Measurements from ENCODE around the gene VAMP7. TPM values are rescaled to one million over a fixed set of nuclear protein-coding genes. Genes with fewer than 3 reads are reported as not detected.
"Not testable (repeated sequence)": the region's sequence is repeated elsewhere in the genome, so short reads cannot be mapped to it uniquely, and the experiment has no call there.

Gene VAMP7
- total RNA-seq, result 48.6 TPM

- peak within 1 kb of the TSS; percentile 59 for H3K4me3 ChIP-seq (ENCODE audit: low read length)
Measured at GRCh38 chrX:155881158-155881993, at the start of gene VAMP7. TSS of gene VAMP7 (plus strand) at chrX:155881345. CDS start at chrX:155889467, 8,122 bp downstream.

GRCh38 chrX:155841232-155841631, 39.9 kb upstream of the VAMP7 start:
- H3K27me3 ChIP-seq (ENCODE audit: insufficient read depth, low read length), result no peaks in the 10 kb centered on the region

More at GRCh38 chrX:155881158-155881993, at the start of gene VAMP7:
- Histone ChIP-seq H3K9me3 (ENCODE audit: low read depth, low read length) (no peaks in the 10 kb centered on the region), H3K27me3 (ENCODE audit: insufficient read depth, low read length) (no peaks in the 10 kb centered on the region), H3K4me1 (ENCODE audit: insufficient read depth, low read length) (peaks cover 6% of the 10 kb centered on the region)

GRCh38 chrX:155851786-155852185, 29.4 kb upstream of the VAMP7 start:
- H3K27me3 ChIP-seq (ENCODE audit: insufficient read depth, low read length); H3K4me1 ChIP-seq (ENCODE audit: insufficient read depth, low read length); H3K9me3 ChIP-seq (ENCODE audit: low read depth, low read length); H3K4me3 ChIP-seq (ENCODE audit: low read length): not testable (repeated sequence)

More at GRCh38 chrX:155841232-155841631, 39.9 kb upstream of the VAMP7 start:
- Histone ChIP-seq H3K9me3 (ENCODE audit: low read depth, low read length) (no peaks in the 10 kb centered on the region), H3K4me3 (ENCODE audit: low read length) (no peak overlapping the region), H3K4me1 (ENCODE audit: insufficient read depth, low read length) (peaks cover 3% of the 10 kb centered on the region)

GRCh38 chrX:155857561-155857960, 23.6 kb upstream of the VAMP7 start:
- Histone ChIP-seq H3K9me3 (ENCODE audit: low read depth, low read length) (no peaks in the 10 kb centered on the region), H3K4me3 (ENCODE audit: low read length) (no peak overlapping the region), H3K27me3 (ENCODE audit: insufficient read depth, low read length) (no peaks in the 10 kb centered on the region), H3K4me1 (ENCODE audit: insufficient read depth, low read length) (no peaks in the 10 kb centered on the region)

- Histone ChIP-seq H3K4me3 (ENCODE audit: low read length) (no peak overlapping the region), H3K9me3 (ENCODE audit: low read depth, low read length) (peaks cover 12% of the 10 kb centered on the region), H3K4me1 (ENCODE audit: insufficient read depth, low read length) (no peaks in the 10 kb centered on the region), H3K27me3 (ENCODE audit: insufficient read depth, low read length) (no peaks in the 10 kb centered on the region)
Measured at GRCh38 chrX:155864655-155865054, 16.5 kb upstream of the VAMP7 start.

GRCh38 chrX:155865193-155865592, 16.0 kb upstream of the VAMP7 start:
- Histone ChIP-seq H3K9me3 (ENCODE audit: low read depth, low read length) (peaks cover 12% of the 10 kb centered on the region), H3K4me3 (ENCODE audit: low read length) (no peak overlapping the region), H3K4me1 (ENCODE audit: insufficient read depth, low read length) (no peaks in the 10 kb centered on the region), H3K27me3 (ENCODE audit: insufficient read depth, low read length) (no peaks in the 10 kb centered on the region)

- H3K9me3 ChIP-seq (ENCODE audit: low read depth, low read length), result peaks cover 12% of the 10 kb centered on the region
- H3K4me1 ChIP-seq (ENCODE audit: insufficient read depth, low read length), result no peaks in the 10 kb centered on the region
- no peaks in the 10 kb centered on the region for H3K27me3 ChIP-seq (ENCODE audit: insufficient read depth, low read length)
- H3K4me3 ChIP-seq (ENCODE audit: low read length), result no peak overlapping the region
Measured at GRCh38 chrX:155867821-155868220, 13.3 kb upstream of the VAMP7 start.

GRCh38 chrX:155870958-155871357, 10.2 kb upstream of the VAMP7 start:
- no peaks in the 10 kb centered on the region for H3K27me3 ChIP-seq (ENCODE audit: insufficient read depth, low read length)
- no peak overlapping the region for H3K4me3 ChIP-seq (ENCODE audit: low read length)
- no peaks in the 10 kb centered on the region for H3K4me1 ChIP-seq (ENCODE audit: insufficient read depth, low read length)
- peaks cover 12% of the 10 kb centered on the region for H3K9me3 ChIP-seq (ENCODE audit: low read depth, low read length)

- no peaks in the 10 kb centered on the region for H3K4me1 ChIP-seq (ENCODE audit: insufficient read depth, low read length)
- no peak overlapping the region for H3K4me3 ChIP-seq (ENCODE audit: low read length)
- H3K27me3 ChIP-seq (ENCODE audit: insufficient read depth, low read length), result no peaks in the 10 kb centered on the region
- H3K9me3 ChIP-seq (ENCODE audit: low read depth, low read length), result peaks cover 10% of the 10 kb centered on the region
Measured at GRCh38 chrX:155871934-155872333, 9.2 kb upstream of the VAMP7 start.

- H3K27me3 ChIP-seq (ENCODE audit: insufficient read depth, low read length), result no peaks in the 10 kb centered on the region
- no peaks in the 10 kb centered on the region for H3K4me1 ChIP-seq (ENCODE audit: insufficient read depth, low read length)
- no peak overlapping the region for H3K4me3 ChIP-seq (ENCODE audit: low read length)
- H3K9me3 ChIP-seq (ENCODE audit: low read depth, low read length), result no peaks in the 10 kb centered on the region
Measured at GRCh38 chrX:155873188-155873587, 8.0 kb upstream of the VAMP7 start.

GRCh38 chrX:155874571-155875244, 6.4 kb upstream of the VAMP7 start:
- Histone ChIP-seq H3K9me3 (ENCODE audit: low read depth, low read length) (no peaks in the 10 kb centered on the region), H3K4me3 (ENCODE audit: low read length) (no peak overlapping the region), H3K4me1 (ENCODE audit: insufficient read depth, low read length) (no peaks in the 10 kb centered on the region)

GRCh38 chrX:155876704-155877103, 4.4 kb upstream of the VAMP7 start:
- Histone ChIP-seq H3K9me3 (ENCODE audit: low read depth, low read length) (no peaks in the 10 kb centered on the region), H3K27me3 (ENCODE audit: insufficient read depth, low read length) (no peaks in the 10 kb centered on the region), H3K4me3 (ENCODE audit: low read length) (no peak overlapping the region), H3K4me1 (ENCODE audit: insufficient read depth, low read length) (peaks cover under 1% of the 10 kb centered on the region)

More at GRCh38 chrX:155874571-155875244, 6.4 kb upstream of the VAMP7 start:
- H3K27me3 ChIP-seq (ENCODE audit: insufficient read depth, low read length), result no peaks in the 10 kb centered on the region

GRCh38 chrX:155877288-155877687, 3.9 kb upstream of the VAMP7 start:
- H3K27me3 ChIP-seq (ENCODE audit: insufficient read depth, low read length), result no peaks in the 10 kb centered on the region
- no peaks in the 10 kb centered on the region for H3K9me3 ChIP-seq (ENCODE audit: low read depth, low read length)
- H3K4me3 ChIP-seq (ENCODE audit: low read length), result no peak overlapping the region

GRCh38 chrX:155880586-155881157, 473 bp upstream of the VAMP7 start:
- Histone ChIP-seq H3K4me3 (ENCODE audit: low read length) (peak overlapping the region; percentile 59), H3K9me3 (ENCODE audit: low read depth, low read length) (no peaks in the 10 kb centered on the region), H3K27me3 (ENCODE audit: insufficient read depth, low read length) (no peaks in the 10 kb centered on the region), H3K4me1 (ENCODE audit: insufficient read depth, low read length) (peaks cover 6% of the 10 kb centered on the region)

More at GRCh38 chrX:155877288-155877687, 3.9 kb upstream of the VAMP7 start:
- peaks cover 6% of the 10 kb centered on the region for H3K4me1 ChIP-seq (ENCODE audit: insufficient read depth, low read length)

- Histone ChIP-seq H3K27me3 (ENCODE audit: insufficient read depth, low read length) (no peaks in the 10 kb centered on the region), H3K4me3 (ENCODE audit: low read length) (no peak overlapping the region), H3K9me3 (ENCODE audit: low read depth, low read length) (no peaks in the 10 kb centered on the region), H3K4me1 (ENCODE audit: insufficient read depth, low read length) (peaks cover 23% of the 10 kb centered on the region)
Measured at GRCh38 chrX:155886409-155886808, 5.3 kb downstream of the VAMP7 start.

Data from mononuclear cell (primary cell).